Choroid plexus epithelial cell (primary cell): ENCODE measurements around the gene MAN1A2.

ENCODE experiments used
- DNase-seq: peaks from one replicate; pipeline ENCODE4 v3.0.0-alpha.2; 2010; ENCODE audit warnings: low read depth
- H3K4me3 ChIP-seq: 2 replicates; pipeline ENCODE4 v1.5.1; 2011; ENCODE audit warnings: low read depth, mild to moderate bottlenecking, control low read depth, low read length, moderate library complexity
- TF ChIP-seq, protein P1 (sequence below): conservative IDR thresholded peaks from 2 replicates; pipeline ENCODE4 v1.5.1; 2011; ENCODE audit warnings: low read depth, mild to moderate bottlenecking, control low read depth, inconsistent platforms, low read length, moderate library complexity

Gene MAN1A2

DNA sequence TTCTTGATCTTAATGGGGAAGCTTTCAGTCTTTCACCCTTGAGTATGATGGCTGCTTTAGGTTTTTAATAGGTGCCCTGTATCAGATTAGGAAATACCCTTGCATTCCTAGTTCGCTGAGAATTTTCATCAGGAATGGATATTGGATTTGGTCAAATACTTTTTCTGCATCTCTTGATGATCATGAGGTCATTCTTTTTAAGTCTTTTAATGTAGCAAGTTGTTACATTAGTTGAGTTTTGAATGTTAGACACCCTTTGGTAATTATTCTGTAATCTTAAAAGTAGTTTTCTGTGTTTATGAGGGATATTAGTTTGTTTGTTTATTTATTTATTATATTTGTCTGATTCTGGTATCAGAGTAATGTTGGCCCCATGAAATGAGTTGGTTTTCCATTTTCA, 22.5 kb downstream of the MAN1A2 start:
- TF ChIP-seq, protein P1, sequence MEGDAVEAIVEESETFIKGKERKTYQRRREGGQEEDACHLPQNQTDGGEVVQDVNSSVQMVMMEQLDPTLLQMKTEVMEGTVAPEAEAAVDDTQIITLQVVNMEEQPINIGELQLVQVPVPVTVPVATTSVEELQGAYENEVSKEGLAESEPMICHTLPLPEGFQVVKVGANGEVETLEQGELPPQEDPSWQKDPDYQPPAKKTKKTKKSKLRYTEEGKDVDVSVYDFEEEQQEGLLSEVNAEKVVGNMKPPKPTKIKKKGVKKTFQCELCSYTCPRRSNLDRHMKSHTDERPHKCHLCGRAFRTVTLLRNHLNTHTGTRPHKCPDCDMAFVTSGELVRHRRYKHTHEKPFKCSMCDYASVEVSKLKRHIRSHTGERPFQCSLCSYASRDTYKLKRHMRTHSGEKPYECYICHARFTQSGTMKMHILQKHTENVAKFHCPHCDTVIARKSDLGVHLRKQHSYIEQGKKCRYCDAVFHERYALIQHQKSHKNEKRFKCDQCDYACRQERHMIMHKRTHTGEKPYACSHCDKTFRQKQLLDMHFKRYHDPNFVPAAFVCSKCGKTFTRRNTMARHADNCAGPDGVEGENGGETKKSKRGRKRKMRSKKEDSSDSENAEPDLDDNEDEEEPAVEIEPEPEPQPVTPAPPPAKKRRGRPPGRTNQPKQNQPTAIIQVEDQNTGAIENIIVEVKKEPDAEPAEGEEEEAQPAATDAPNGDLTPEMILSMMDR = no peak
- H3K4me3 ChIP-seq = no peak overlapping the region
- no peak for DNase-seq

DNA sequence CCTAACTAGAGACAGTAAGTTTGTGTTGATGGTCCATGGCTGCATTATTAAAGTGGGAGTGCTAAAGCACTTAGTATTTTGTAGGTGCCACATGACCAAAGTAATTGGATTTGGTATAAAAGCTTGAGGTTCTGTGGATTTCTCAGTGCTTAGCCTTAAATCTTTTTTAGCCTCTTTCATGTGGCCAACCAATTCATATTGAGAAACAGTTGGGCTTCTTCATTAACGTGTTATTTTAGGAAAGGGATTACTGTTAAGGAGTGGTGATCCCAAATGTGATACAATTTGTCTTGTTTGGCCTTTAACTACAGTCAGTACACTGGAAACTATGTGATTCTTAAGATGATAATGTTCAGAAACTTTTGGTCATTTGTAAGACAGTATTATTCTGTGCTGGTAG, 25.5 kb downstream of the MAN1A2 start:
- TF ChIP-seq, protein P1 = no peak
- no peak for DNase-seq
- no peak overlapping the region for H3K4me3 ChIP-seq

DNA sequence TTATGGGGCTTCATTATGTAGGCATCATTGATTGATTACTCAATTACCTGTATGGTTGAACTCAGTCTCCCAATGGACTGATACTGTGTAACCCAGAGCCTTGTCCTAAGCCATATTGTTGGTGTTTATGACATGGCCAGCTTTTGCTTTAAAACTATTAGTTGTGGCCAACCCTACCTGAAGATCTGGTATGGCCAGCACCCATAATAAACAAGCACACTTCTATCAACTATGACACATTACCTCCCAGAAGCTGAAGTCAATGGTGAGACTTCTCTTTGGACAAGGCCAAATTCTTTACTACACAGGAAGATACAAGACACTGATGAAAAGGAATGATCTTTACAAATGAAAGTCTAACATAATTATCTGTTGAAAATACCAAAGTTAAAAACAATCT, 28.8 kb downstream of the MAN1A2 start:
- no peak overlapping the region for H3K4me3 ChIP-seq
- DNase-seq = no peak
- TF ChIP-seq, protein P1 = no peak

DNA sequence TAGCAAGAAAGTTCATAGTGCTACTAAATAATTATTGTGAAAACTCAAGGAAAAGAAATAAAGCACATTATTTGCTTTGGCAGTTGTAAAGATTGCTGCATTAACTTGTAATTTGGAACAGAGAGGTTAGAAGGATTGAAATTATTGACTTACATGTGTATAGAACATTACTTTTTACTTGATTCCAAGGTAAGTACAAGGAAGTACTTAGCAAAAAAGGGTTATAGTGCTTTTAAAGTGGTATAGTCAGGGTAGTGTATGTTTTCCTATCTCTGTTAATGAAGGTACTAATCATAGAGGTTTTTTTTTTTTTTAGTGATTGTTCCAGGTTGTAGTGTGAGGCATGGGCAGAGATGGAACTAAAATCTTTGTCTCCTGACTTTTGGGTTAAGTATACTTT, 29.4 kb downstream of the MAN1A2 start:
- H3K4me3 ChIP-seq = no peak overlapping the region
- TF ChIP-seq, protein P1 = no peak
- DNase-seq = no peak

DNA sequence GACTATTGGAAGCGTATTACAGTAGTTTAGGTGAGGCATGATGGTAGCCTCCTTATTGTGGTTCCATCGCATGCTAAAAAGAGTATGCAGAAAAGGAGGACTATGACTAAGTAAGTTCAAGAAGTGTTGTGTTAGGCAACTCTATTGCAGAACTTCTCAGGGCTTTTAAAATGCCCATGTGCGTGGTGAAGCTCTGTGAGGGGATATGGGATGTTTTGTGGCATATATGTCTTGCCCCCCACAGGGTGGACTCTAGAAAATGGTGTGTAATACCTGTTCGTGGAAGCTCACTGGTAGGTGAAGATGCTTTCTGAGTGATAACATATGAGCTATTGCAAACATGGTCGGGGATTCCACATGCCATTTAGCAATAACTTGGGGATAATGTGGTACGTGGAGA, 31.7 kb downstream of the MAN1A2 start:
- no peak overlapping the region for H3K4me3 ChIP-seq
- DNase-seq = no peak
- TF ChIP-seq, protein P1 = no peak

DNA sequence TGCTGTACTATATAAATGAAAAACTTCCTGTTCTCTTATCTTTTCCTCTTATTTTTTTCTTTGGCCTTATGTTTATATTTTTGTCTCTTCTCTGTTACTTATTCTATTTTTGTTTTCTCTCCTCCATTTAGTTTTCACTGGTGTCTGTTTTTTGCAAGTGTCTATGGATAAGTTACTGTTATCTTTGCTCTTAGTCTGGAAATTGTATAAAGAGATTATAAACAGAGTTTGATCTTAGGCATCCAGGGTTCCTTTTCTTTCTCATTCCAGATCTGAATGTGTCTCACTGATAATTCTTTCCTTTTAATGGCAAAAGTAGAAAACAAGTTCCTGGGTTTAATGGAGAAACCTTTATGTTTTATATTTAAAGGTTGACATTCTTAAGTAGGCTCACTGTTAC, 34.5 kb downstream of the MAN1A2 start:
- no peak for DNase-seq
- TF ChIP-seq, protein P1 = no peak
- no peak overlapping the region for H3K4me3 ChIP-seq

DNA sequence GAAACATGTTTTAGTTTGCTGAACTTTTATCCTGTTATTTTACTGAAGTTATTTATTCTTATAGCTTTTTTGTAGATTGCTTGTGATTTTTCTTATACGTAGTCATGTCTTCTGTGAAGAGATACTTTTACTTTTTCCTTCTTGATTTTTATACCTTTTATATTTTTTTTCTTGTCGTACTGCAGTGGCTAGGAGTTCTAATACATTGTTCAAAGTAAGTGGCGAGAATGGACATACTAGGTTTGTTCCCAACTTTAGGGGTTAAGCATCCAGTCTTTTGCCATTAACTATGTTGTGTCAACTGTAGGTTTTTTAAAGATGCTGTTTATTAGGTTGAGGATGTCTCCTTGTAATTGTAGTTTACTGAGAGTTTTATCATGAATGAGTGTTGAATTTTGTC, 36.3 kb downstream of the MAN1A2 start:
- no peak overlapping the region for H3K4me3 ChIP-seq
- no peak for DNase-seq

More for the DNA sequence above, 36.3 kb downstream of the MAN1A2 start:
- TF ChIP-seq, protein P1 = no peak
